ENCODE results near the gene PGBD1. TPM values are rescaled to one million over a fixed set of nuclear protein-coding genes. Genes with fewer than 3 reads are reported as not detected.
A peak's percentile ranks its signal among the peaks of the same experiment; 100 is the strongest.

Gene PGBD1
- total RNA-seq, 1 donor from 2014 or later, result 3.1 TPM

GRCh38 chr6:28349344-28349891, 68.0 kb downstream of the PGBD1 start:
- peaks cover 10% of the 10 kb centered on the region for H3K4me1 ChIP-seq
- no peaks in the 10 kb centered on the region for H3K36me3 ChIP-seq
- H3K9me3 ChIP-seq, result no peaks in the 10 kb centered on the region
- no peaks in the 10 kb centered on the region for H3K27me3 ChIP-seq
- intact Hi-C loops (cut with DNase I), result no loop called here
- TF ChIP-seq CTCF (IDR thresholded peaks at IDR 0.05), result no peak
- DNase-seq, result no peak
- no peak for ATAC-seq
- peak overlapping the region; percentile 77 for H3K4me3 ChIP-seq
- peak overlapping the region; percentile 84 for H3K27ac ChIP-seq

- Histone ChIP-seq H3K36me3 (no peaks in the 10 kb centered on the region), H3K27ac (peak within 1 kb of the TSS; percentile 84), H3K4me1 (peaks cover 17% of the 10 kb centered on the region), H3K9me3 (no peaks in the 10 kb centered on the region), H3K27me3 (no peaks in the 10 kb centered on the region), H3K4me3 (peak within 1 kb of the TSS; percentile 77)
- peak; percentile 98 for ATAC-seq
- intact Hi-C loops (cut with DNase I), result loop anchor here (10.0 kb wide), 2 partner anchors 95 to 215 kb away; partner anchors contain the start of genes NKAPL and ZKSCAN4
- TF ChIP-seq CTCF (IDR thresholded peaks at IDR 0.05), result no peak
- peak; percentile 94 for DNase-seq
Measured at GRCh38 chr6:28349892-28350737, 68.7 kb downstream of the PGBD1 start, which contains the start of gene ZKSCAN3. Gene ZKSCAN3, plus strand, starts transcription at chr6:28349947. Its CDS starts 9,640 bp downstream, at chr6:28359587.

GRCh38 chr6:28351087-28351486, 69.7 kb downstream of the PGBD1 start:
- peak overlapping the region; percentile 77 for H3K4me3 ChIP-seq
- H3K27ac ChIP-seq, result no peak overlapping the region
- no peaks in the 10 kb centered on the region for H3K36me3 ChIP-seq
- TF ChIP-seq CTCF (IDR thresholded peaks at IDR 0.05), result no peak
- no peaks in the 10 kb centered on the region for H3K27me3 ChIP-seq
- H3K4me1 ChIP-seq, result peaks cover 24% of the 10 kb centered on the region
- no peak for DNase-seq
- H3K9me3 ChIP-seq, result no peaks in the 10 kb centered on the region
- intact Hi-C loops (cut with DNase I), result loop anchor here (10.0 kb wide), 2 partner anchors 96 to 216 kb away; partner anchors contain the start of genes NKAPL and ZKSCAN4
- ATAC-seq, result no peak

- no peaks in the 10 kb centered on the region for H3K36me3 ChIP-seq
- DNase-seq (no peak), ATAC-seq (no peak)
- intact Hi-C loops (cut with DNase I), result loop anchor here (10.0 kb wide), 2 partner anchors 97 to 217 kb away; partner anchors contain the start of genes NKAPL and ZKSCAN4
- TF ChIP-seq CTCF (IDR thresholded peaks at IDR 0.05), result no peak
- H3K4me3 ChIP-seq, result peak overlapping the region; percentile 77
- H3K9me3 ChIP-seq, result no peaks in the 10 kb centered on the region
- no peaks in the 10 kb centered on the region for H3K27me3 ChIP-seq
- peaks cover 27% of the 10 kb centered on the region for H3K4me1 ChIP-seq
- no peak overlapping the region for H3K27ac ChIP-seq
Measured at GRCh38 chr6:28351493-28351925, 70.1 kb downstream of the PGBD1 start.

Other genes with a start within 250 kb of the PGBD1 start
- gene ZNF165, start 201.0 kb upstream of the PGBD1 start, total RNA-seq, result 2.3 TPM
- gene ZSCAN16, start 157.0 kb upstream of the PGBD1 start, total RNA-seq, result 5.8 TPM
- 20.9 TPM for gene ZKSCAN8, start 139.7 kb upstream of the PGBD1 start, total RNA-seq
- gene ZSCAN9, start 56.3 kb upstream of the PGBD1 start, total RNA-seq, result 13.5 TPM
- gene ZKSCAN4, start 29.3 kb upstream of the PGBD1 start, total RNA-seq, result 4.5 TPM
- 0.87 TPM for gene NKAPL, start 22.3 kb upstream of the PGBD1 start, total RNA-seq
- gene ZSCAN26, start 14.4 kb upstream of the PGBD1 start, total RNA-seq, result 11.3 TPM
- 28.5 TPM for gene ZSCAN31, start 54.6 kb downstream of the PGBD1 start, total RNA-seq
- 7.3 TPM for gene ZKSCAN3, start 68.4 kb downstream of the PGBD1 start, total RNA-seq
- gene ZSCAN12, start 118.2 kb downstream of the PGBD1 start, total RNA-seq, result 5.6 TPM
- gene ZSCAN23, start 161.9 kb downstream of the PGBD1 start, total RNA-seq, result 2.2 TPM
- gene GPX6, start 234.2 kb downstream of the PGBD1 start, total RNA-seq, result not detected
- gene GPX5, start 244.3 kb downstream of the PGBD1 start, total RNA-seq, result not detected